Brain microvascular endothelial cell (primary cell): ENCODE measurements around the gene MAOB.

Experiments used
- DNase-seq: peaks from one replicate; pipeline ENCODE4 v3.0.0-alpha.2; 2020
- H3K27ac ChIP-seq: fragments of 250-450 bp; sonication (Bioruptor Pico); 2 replicates; pipeline ENCODE4 v1.5.1; 2020; ENCODE audit warnings: mild to moderate bottlenecking, moderate library complexity
- H3K27me3 ChIP-seq: fragments of 250-450 bp; sonication (Bioruptor Pico); replicated peaks from 2 replicates; pipeline ENCODE4 v1.5.1; 2020; ENCODE audit warnings: mild to moderate bottlenecking
- H3K36me3 ChIP-seq: fragments of 250-450 bp; sonication (Bioruptor Pico); replicated peaks from 2 replicates; pipeline ENCODE4 v1.5.1; 2020; ENCODE audit warnings: mild to moderate bottlenecking
- H3K4me3 ChIP-seq: 2 replicates; pipeline ENCODE4 v1.5.1; 2011; ENCODE audit warnings: low read depth, mild to moderate bottlenecking, control low read depth, low read length, moderate library complexity
- in situ Hi-C: cut with HindIII; loops from 2 replicates; pipeline ENCODE4 v1.10.0; 2017; ENCODE audit warnings: low sequenced_read_pairs, low pct_ligation_motif_present
- TF ChIP-seq, protein P1 (sequence below): IDR thresholded peaks from 2 replicates; pipeline ENCODE4 v1.5.1; 2011; ENCODE audit warnings: low read depth, mild to moderate bottlenecking, moderate library complexity, low read length, control low read depth, inconsistent platforms; ENCODE audit errors: missing control alignments

The MAOB gene

GRCh38 chrX:43718081-43718480 lies 164.2 kb downstream of the MAOB start:
- H3K27ac ChIP-seq, result no peak overlapping the region
- no peak for DNase-seq
- no peak overlapping the region for H3K4me3 ChIP-seq
- TF ChIP-seq, protein P1, sequence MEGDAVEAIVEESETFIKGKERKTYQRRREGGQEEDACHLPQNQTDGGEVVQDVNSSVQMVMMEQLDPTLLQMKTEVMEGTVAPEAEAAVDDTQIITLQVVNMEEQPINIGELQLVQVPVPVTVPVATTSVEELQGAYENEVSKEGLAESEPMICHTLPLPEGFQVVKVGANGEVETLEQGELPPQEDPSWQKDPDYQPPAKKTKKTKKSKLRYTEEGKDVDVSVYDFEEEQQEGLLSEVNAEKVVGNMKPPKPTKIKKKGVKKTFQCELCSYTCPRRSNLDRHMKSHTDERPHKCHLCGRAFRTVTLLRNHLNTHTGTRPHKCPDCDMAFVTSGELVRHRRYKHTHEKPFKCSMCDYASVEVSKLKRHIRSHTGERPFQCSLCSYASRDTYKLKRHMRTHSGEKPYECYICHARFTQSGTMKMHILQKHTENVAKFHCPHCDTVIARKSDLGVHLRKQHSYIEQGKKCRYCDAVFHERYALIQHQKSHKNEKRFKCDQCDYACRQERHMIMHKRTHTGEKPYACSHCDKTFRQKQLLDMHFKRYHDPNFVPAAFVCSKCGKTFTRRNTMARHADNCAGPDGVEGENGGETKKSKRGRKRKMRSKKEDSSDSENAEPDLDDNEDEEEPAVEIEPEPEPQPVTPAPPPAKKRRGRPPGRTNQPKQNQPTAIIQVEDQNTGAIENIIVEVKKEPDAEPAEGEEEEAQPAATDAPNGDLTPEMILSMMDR, result no peak
- in situ Hi-C loops, result no loop called here
- H3K27me3 ChIP-seq, result no peaks in the 10 kb centered on the region
- no peaks in the 10 kb centered on the region for H3K36me3 ChIP-seq

DNA sequence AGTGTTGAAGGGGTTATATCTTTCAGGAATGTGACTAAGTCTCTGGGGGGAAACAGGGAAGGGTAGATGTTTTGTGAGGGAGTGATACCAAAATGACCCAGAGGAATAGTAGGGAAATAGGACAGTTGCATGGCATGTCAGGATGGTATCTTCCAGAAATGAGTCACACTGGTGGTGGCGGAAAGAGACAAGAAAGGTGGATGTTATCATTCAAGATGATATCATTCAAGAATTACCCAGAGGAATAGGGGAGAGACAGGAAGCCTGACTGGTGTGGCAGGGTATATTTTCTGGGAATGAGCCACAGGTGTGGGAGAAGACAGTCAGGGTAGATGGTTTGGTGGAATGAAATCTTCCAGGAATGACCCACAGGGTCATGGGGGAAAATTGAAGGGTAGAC lies 165.1 kb downstream of the MAOB start:
- in situ Hi-C loops, result no loop called here
- TF ChIP-seq, protein P1, result no peak
- Histone ChIP-seq H3K36me3 (no peaks in the 10 kb centered on the region), H3K27me3 (no peaks in the 10 kb centered on the region), H3K27ac (no peak overlapping the region), H3K4me3 (no peak overlapping the region)
- no peak for DNase-seq

DNA sequence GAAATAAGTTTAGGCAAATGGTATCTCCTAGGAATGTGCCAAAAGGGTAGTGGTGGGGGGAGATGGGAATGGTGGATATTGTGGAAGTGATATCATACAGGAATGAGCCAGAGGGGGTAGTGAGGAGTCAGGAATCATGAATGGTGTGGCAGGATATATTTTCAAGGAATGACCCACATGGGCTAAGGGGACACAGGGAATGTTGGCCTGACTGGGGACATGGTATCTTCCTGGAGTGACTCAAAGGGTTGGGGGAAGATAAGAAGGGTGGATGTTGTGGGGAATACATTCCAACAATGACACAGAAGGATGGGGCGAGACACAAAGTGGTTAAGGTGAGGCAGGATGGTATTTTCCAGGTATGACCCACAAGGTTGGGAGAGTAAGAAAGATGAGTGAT lies 165.6 kb downstream of the MAOB start:
- no peak overlapping the region for H3K4me3 ChIP-seq
- TF ChIP-seq, protein P1, result no peak
- no peaks in the 10 kb centered on the region for H3K27me3 ChIP-seq
- no peaks in the 10 kb centered on the region for H3K36me3 ChIP-seq
- DNase-seq, result no peak
- in situ Hi-C loops, result no loop called here
- no peak overlapping the region for H3K27ac ChIP-seq
